Measurements from ENCODE around the gene AUTS2.

- TF ChIP-seq POLR2A (IDR thresholded peaks at IDR 0.05; ENCODE audit: low read depth, low read length) (no peak), TAF1 (IDR thresholded peaks at IDR 0.05; ENCODE audit: low read depth, low read length) (no peak), POLR2AphosphoS5 (IDR thresholded peaks at IDR 0.05; ENCODE audit: low read depth, low read length) (no peak), PAX5 (IDR thresholded peaks at IDR 0.05; ENCODE audit: insufficient read depth, low read length, severe bottlenecking) (no peak)
Measured at GRCh38 chr7:70436790-70437350, 838.6 kb downstream of the AUTS2 start.

All from GM12891 (cell line).